HG03159 (cell line): ENCODE results near the gene FBXL13.
"Not testable (repeated sequence)": the region's sequence is repeated elsewhere in the genome, so short reads cannot be mapped to it uniquely, and the experiment has no call there.

ENCODE experiments used
- ATAC-seq: cut with Tn5 transposase; IDR thresholded peaks from one replicate; pipeline ENCODE4 v1.9.1; 2021; ENCODE audit warnings: mild to moderate bottlenecking, moderate library complexity; ENCODE audit not compliant: unreplicated experiment

FBXL13 gene

DNA sequence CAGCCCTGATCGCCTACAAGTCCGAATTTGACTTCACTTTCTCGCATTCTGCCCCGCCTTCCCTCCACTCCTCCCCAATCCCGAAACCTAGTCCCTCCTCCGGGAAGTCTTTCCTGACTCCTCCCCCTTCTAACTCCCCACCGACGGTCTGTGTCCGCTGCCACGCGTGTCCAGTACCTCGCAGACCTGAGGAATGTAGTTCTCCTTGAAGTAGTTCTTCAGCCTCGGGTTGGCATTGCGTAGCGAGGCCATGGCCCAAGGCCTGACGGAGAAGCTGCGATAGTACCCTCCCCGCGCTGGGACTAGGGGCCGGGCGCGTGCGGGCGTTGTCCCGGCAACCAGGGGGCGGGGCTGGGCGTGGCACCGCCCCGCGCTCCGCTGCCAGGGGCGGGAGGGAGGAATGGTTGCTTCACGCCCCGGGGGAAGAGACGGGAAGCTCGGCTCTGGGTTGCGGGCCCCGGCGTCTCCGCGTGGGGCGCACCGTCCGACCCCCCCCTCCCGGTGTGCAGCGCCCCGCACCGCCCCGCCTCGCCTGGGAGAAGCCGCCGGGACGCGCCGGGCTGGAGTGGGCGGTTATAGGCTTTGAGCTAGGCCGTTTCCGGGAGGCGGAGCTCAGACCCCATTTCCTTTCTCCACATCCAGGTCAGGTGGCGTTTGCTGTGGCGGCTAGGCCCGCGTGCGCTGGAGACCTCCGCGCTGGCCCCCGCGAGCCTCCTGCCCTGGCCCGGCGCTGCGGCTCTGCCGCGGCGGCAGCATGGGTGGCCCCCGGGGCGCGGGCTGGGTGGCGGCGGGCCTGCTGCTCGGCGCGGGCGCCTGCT is at the start of gene FBXL13, which contains the start of gene ARMC10:
Gene FBXL13, minus strand, starts transcription at position 278 of the 818 bp plus-strand sequence.
Gene ARMC10, plus strand, starts transcription at position 622 of the 818 bp plus-strand sequence. Its CDS starts 133 bp downstream, at position 755.
- peak; percentile 89 for ATAC-seq

DNA sequence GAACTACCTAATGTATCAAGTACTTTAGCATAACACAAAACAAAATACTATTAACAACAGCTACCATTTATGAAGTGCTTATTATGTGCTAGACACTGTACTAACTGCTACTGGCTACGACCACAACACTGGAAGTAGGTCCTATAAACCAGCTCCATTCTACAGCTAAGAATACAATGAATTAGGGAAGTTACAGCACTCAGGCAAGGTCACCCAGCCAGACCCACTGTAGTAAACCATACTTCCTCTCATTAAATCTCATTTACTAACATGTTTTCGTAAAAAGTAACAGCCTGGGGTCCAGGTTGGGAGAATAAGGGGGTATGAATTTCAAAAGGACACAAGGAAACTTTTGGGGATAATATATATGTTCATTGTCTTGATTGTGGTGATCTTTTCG is 48.9 kb upstream of the FBXL13 start:
- no peak for ATAC-seq

DNA sequence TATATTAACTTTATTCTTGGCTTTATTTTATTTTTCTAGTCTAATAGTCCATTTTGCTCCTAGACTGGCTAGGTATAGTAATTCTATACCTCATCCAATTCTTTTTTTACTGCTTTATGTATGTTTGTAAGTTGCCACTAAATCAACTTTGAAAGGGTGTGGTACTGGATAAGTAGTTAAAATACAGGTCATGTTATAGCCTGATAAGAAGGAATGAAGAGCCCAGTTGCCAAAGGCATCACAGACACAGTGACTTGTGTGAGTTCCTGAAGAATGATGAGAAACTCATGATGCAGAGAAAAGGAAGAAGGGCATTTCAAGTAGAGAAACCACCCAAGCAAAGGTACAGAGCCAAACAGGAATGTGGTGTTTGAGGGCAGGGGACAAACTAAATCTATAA is 47.0 kb upstream of the FBXL13 start:
- no peak for ATAC-seq

DNA sequence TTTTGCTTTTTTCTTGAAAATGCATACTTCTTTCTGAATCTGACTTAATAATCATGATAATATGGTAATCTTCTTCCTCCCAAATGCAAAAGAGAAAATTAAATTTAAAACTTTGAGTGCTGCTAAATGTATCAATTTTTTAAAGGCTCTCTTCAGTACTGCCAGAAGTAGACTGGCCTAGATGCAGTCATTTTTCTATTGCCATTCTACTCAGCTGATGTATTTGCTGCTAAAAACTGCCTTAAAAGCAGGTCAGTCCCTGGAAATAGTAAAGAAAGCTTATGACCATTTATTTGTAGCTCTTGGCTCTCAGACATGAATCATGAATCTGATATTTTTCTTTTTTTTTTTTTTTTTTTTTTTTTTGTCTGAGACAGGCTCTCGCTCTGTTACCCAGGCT is 45.8 kb upstream of the FBXL13 start:
- no peak for ATAC-seq

- no peak for ATAC-seq
Observed at GRCh38 chr7:103119791-103120291, 45.2 kb upstream of the FBXL13 start.

DNA sequence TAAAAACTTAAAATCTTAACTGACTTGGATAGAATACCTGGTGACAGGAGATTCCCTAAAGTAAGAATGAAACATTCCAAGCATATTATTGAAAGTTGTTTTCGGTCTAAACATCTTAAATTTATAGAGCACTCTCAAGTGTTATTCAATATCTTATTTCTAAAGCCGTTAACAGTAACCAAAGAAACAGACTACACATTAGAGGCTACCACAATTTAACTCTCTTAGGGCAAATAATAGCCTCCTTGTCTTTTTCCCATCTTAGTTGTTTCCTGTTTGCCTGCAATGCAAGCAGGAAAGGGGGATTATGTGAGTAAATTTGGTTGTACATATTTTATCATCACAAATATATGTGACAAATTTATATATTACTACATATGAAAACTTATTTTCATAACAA is 42.9 kb upstream of the FBXL13 start:
- ATAC-seq, result no peak

- no peak for ATAC-seq
Observed at GRCh38 chr7:103116991-103117390, 42.4 kb upstream of the FBXL13 start.

DNA sequence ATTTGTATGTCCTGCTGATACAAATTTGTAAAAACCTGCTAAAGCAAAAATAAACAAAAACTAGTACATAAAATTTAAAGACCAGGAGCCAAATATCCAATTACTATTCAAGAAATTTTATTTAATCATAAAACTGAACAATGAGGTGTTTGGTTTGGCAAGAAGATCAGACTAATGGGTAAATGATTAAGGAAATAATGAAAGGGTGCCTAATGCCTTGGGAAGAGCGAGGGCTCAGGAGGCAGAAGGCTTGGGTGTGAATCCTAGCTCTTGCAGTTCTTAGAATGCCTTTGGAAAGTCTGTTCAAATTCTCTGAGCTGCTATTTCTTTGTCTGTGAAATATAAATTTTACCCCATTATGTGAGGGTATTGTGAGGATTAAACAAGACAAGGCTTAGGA is 41.9 kb upstream of the FBXL13 start:
- ATAC-seq, result no peak

DNA sequence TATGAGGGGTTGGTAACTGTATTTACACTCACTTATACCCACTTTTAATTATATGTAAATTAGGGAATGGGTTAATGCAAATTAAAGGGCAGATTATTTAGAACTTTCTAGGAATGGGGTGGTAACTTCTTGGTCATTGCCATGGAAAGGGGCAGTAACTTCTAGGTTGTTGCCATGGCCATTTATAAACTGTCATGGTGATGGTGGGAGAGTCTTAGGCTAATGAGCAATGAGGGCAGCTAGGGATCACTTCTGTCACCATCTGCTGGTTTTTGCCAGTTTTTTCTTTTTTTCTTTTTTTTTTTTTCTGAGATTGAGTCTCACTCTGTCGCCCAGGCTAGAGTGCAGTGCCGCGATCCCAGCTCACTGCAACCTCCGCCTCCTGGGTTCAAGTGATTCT is 41.2 kb upstream of the FBXL13 start:
- no peak for ATAC-seq

GRCh38 chr7:103114576-103115008 is 40.0 kb upstream of the FBXL13 start:
- no peak for ATAC-seq

DNA sequence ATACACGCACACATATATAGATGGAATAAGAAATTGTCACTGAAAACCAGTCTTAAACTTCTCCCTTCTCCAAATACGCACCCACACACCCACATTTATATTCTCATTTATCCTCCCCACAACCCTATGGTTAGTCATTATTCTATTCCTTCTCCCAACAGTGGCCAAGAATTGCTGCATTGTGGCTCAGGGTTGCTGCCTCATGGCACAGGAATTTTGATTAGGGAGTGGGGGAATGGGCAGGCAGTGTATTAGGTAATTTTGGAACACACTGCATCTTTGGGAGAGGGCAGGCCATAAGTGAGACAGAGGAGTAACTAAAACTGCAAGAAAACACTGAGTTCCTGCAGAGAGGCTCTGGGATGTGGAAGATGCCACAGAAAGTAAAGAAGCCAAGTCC is 38.6 kb upstream of the FBXL13 start:
- no peak for ATAC-seq

DNA sequence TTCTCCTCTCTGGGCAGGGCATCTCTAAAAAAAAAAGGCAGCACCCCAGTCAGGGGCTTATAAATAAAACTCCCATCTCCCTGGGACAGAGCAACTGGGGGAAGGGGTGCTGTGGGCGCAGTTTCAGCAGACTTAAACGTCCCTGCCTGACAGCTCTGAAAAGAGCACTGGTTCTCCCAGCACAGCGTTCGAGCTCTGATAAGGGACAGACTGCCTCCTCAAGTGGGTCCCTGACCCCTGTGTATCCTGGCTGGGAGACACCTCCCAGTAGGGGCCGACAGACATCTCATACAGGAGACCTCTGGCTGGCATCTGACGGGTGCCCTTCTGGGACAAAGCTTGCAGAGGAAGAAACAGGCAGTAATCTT is 32.1 kb upstream of the FBXL13 start:
- ATAC-seq, result not testable (repeated sequence)

- no peak for ATAC-seq
Observed at GRCh38 chr7:103106005-103106702, 31.6 kb upstream of the FBXL13 start.

DNA sequence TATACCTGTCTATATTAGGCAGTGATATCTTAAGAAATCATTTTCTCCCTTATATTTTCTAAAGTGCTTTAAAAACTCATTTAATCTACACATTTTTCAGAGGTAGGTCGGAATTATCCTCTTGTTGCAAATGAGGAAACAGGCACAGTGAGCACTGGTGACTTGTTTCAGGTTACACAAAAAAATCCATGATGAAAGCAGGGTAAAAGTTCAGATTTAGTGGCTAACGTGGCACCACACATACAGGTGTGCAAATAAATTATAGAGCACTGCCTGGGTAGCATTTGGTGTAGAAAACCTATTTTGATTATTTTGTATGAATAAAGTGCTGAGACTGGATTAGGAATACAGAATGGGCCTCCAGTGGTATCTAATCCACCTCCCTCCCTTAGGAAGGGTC is 26.9 kb upstream of the FBXL13 start:
- no peak for ATAC-seq

- ATAC-seq, result no peak
Observed at GRCh38 chr7:103100348-103100747, 25.8 kb upstream of the FBXL13 start.

GRCh38 chr7:103097041-103097440 is 22.4 kb upstream of the FBXL13 start:
- ATAC-seq, result no peak

DNA sequence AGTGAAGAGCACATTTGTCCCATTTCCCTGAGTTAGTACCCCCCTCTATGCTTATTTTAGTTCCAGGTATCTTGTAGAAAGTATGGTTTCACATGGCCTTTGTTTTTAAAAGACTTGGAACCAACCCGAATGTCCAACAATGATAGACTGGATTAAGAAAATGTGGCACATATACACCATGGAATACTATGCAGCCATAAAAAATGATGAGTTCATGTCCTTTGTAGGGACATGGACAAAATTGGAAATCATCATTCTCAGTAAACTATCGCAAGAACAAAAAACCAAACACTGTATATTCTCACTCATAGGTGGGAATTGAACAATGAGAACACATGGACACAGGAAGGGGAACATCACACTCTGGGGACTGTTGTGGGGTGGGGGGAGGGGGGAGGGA is 21.0 kb upstream of the FBXL13 start:
- not testable (repeated sequence) for ATAC-seq

- ATAC-seq, result no peak
Observed at GRCh38 chr7:103094102-103094501, 19.5 kb upstream of the FBXL13 start.

DNA sequence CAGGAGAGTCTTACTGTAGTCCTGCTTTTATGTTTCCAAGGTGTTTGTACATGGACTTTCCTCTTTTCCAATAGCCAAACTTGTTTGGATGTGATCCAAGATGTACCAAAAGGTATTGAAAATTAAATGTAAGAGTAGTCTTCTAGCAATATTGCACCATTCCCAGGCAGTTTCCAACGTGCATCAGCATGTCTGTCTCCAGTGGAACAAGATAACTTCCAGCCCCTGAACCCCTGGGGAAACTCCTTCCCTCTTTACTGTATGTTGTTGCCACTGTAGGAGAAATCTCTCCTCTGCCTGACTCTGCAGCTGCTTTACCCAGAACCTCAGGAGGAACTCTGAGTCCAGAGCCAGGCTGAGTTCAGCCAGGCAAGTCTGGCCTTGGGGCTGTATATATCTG is 18.8 kb upstream of the FBXL13 start:
- ATAC-seq, result no peak

DNA sequence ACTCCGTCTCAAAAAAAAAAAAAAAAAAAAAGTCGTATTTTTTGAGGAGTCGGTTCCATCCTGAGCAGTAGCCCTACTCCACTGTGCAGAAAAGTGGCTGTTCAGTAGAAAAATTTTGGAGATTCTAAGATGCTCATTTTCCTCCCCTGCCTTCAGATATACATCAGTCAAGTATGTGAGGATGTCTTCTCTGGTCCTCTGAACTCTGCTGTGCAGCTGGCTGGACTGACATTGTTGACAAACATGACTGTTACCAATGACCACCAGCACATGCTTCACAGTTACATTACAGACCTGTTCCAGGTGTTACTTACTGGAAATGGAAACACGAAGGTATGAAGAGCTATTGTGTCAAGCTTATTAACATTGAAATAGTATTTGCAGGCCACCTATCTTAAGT is 17.7 kb upstream of the FBXL13 start:
- ATAC-seq, result not testable (repeated sequence)

DNA sequence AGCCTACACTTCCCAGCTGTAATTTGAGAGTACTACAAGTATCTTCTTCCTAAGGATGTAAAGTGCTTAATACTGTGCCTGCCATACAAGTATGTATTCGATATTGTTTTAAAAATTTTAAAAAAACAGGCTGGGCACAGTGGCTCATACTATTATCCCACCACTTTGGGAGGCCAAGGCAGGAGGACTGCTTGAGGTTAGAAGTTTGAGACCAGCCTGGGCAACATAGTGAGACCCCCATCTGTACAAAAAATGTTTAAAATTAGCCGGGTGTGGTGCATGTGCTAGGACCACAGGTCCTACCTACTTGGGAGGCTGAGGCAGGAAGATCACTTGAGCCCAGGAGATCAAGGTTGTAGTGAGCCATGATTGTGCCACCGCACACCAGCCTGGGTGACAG is 8.6 kb upstream of the FBXL13 start:
- no peak for ATAC-seq

GRCh38 chr7:103082497-103082896 is 7.9 kb upstream of the FBXL13 start:
- no peak for ATAC-seq
